GM19468 (cell line): ENCODE results near the gene MAP10.
"Not testable (repeated sequence)": the region's sequence is repeated elsewhere in the genome, so short reads cannot be mapped to it uniquely, and the experiment has no call there.

Experiments used
- ATAC-seq: cut with Tn5 transposase; IDR thresholded peaks from one replicate; pipeline ENCODE4 v1.9.1; 2021; ENCODE audit warnings: mild to moderate bottlenecking, moderate library complexity, moderate number of reproducible peaks; ENCODE audit not compliant: unreplicated experiment; ENCODE audit errors: extremely low read depth

The MAP10 gene, protein sequence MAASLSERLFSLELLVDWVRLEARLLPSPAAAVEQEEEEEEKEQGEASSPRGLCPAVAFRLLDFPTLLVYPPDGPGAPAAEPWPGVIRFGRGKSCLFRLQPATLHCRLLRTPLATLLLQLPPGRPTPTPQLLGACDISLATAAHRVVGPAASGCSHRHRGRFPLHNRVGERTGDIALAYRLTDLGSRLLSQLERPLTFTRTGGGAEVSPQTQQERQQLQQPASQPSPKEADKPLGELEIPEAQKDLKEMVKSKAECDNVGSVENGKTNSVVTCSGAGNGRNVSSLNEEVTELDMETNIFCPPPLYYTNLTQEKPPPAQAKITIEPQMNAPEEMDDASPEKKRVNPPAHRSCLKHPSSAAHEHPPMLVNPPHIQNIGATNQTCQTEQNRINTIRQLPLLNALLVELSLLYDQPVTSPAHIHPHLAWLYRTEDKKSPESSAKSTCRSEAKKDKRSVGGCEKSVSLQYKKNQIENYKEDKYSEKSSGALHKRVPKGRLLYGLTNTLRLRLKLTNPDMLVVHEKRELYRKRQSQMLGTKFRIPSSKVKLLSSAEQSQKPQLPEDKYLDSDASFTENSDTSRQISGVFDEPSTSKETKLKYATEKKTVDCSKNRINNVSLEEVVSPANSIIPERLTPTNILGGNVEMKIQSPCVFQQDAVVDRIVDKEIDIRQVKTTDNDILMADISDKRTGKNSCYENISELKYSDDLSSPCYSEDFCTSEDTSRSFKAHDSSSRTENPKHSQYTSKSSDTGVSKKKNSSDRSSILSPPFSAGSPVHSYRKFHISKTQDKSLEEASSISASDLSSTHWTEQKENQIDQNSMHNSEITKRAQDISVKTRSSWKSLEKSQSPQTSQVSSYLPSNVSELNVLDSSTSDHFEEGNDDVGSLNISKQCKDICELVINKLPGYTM

DNA sequence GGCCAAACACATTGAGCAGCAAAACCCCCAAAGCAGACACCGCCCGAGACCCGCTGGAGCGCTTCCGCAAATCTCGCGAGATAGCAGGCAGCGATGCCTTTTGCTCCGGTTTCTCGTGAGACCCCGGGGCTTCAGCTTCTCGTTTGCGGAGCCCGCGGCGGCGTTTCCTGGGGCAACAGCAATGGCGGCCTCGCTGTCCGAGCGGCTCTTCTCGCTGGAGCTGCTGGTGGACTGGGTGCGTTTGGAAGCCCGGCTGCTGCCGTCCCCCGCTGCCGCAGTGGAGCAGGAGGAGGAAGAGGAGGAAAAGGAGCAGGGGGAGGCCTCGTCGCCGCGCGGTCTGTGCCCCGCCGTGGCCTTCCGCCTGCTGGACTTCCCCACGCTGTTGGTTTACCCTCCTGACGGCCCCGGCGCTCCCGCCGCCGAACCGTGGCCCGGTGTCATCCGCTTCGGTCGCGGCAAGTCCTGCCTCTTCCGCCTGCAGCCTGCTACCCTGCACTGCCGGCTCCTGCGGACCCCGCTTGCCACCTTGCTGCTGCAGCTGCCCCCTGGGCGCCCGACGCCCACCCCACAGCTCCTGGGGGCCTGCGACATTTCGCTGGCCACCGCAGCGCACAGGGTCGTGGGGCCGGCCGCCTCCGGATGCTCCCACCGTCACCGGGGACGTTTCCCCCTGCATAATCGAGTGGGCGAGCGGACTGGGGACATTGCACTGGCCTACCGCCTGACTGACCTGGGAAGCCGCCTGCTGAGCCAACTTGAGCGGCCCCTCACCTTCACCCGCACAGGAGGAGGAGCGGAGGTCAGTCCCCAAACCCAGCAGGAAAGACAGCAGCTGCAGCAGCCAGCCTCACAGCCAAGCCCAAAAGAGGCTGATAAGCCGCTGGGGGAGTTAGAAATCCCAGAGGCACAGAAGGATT lies at the start of gene MAP10:
Gene MAP10 (plus strand): TSS at position 148 of the 917 bp plus-strand sequence. CDS start 34 bp downstream, at position 182.
- peak; percentile 90 for ATAC-seq

DNA sequence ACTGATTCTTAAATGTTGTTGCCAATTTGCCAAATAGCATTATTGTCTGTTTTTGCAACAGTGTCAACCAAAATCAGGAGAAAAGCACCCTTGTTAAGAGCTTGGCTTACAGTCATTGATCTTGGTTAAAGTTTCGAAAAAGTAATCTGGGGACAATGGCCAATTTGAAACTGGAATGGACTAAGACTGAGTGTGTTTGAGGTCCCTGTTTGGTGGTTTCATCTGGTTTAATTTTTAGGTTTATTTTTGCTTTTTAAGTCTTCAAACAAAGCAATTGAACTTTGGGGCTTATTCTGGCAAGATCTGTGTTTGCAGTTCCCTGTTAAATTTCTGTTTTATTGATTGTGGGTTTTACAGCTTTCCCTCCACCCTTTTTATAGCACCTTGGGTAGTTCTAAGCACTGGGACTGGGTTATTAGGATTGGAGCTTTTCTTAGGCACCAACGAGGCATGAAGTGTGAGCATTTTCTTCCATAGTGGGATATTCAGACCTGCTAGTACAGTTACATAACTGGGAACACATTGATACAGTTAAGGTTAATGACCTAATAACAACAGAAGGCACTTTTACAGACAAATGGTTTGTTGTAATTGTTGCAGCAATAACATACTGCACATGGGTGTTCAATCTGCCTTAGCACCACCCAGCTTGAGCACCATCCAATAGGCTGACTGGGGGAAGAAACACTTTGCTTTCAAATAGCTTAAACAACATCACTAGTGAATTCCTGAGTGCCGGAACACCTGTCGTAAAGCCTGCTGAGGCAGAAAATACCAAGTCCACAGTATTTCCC lies 40.6 kb upstream of the MAP10 start:
- ATAC-seq: no peak

DNA sequence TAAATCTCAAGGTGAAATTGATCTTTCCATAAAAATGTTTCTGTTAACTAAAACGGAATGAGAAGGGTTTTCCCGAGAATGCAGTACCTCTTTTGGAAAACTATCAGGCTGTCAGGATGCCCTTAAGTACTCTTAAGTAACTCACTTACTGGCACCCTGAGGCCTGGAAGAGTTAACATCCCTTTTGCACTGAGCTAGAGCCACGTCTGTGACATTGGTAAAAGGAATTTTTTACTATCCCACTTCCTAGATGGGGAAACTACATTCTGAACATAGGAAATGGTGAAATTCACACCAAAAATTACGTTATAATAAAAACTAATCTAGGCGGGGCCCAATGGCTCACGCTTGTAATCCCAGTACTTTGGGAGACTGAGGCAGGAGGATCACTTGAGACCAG lies 39.7 kb upstream of the MAP10 start:
- ATAC-seq: no peak

DNA sequence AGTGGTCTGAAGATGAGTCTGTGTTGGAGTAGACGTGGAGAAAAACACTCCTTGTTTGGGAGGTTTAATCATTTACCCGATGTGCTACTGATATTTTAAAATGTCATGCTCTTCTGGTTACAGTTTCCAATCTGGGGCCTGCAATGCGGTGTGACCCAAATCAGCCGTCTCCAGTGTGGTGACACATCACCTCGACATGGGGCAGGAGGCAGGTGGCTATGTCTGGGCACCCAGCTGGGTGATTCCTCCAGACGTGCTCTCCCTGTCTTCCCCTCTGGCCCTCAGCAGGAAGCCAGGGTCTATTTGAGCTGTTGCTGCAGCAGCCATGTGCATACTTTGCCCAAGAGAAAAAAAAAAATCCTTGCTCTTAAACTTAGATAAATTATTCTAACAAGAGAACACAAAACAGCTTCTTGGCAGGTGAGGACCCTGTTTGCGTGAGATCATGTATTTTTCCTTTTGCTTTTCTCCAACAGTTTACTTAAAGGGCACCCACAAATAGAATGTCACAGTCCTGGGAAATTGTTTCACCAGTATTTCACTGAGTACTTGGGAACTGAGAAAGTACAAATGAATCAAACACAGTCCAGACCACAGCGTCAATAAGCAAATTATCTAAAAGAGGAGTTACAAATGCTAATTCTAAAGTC lies 38.9 kb upstream of the MAP10 start:
- no peak for ATAC-seq

DNA sequence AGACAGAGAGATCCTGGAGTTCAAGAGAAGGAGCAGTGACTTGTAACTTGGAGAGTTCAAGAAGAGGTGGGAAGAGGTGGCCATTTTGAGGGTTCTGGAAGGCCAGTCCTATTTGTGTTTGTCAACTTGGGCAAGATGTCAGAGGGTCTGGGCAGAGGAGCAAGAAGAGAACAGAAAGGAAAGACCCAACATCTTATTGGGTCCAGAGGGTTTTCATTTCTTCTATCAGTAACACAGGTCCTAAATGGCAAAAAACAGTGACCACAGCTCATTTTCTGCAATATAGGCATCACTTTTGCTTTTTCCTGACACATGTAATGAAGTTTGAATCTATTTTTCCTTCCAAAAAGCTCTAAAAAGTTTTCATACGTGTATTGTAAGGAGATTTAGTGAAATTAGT lies 38.3 kb upstream of the MAP10 start:
- no peak for ATAC-seq

DNA sequence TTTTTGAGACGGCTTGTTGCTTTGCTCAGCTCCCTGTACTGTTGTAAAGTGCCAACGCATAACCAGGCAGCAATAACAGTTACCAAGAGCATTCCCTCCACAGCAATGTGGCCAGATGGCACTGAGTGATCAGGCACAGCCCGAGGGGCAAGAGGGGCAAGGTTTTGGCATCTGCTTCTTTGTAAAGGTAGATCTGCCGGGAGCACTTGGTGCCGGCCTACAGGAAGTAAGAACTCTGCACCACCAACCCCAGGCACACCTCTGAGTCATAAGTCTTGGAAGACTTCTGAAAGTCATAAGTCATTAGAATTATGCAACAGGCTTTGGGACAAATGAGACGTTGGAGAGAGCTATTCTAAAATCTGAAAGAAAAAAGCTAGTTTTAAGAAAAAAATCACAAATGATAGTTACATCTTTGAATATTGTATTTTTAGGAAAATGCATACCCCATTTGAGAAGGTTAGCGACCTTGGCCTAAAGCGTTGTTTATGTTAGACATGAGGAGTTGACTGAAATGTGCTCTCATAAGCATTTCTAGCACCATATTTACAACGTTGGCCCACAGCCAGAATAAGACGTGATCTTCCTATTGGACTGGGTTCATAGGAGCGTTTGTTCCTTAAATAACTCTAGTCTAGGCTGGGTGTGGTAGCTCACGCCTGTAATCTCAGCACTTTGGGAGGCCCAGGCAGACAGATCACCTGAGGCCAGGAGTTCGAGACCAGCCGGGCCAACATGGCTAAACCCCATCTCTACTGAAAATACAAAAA lies 37.7 kb upstream of the MAP10 start:
- ATAC-seq: no peak

DNA sequence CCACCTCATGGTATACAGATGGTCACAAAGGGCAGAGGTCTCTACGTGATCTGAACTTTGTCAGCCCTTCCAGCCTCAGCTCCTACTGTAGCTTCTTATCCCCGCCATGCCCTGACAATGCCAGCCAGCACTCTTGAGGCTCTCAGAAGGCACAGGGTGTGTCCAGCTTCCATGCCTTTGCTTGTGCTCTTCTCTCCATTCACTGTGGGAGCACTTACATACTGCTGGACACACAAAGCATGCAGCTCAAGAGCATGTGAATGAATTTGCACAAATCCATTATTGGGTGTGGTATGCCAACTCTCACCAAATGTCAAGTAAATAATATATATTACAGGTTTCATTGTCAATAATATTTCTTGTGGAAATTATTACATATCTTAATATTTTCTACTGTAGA lies 36.4 kb upstream of the MAP10 start:
- no peak for ATAC-seq

DNA sequence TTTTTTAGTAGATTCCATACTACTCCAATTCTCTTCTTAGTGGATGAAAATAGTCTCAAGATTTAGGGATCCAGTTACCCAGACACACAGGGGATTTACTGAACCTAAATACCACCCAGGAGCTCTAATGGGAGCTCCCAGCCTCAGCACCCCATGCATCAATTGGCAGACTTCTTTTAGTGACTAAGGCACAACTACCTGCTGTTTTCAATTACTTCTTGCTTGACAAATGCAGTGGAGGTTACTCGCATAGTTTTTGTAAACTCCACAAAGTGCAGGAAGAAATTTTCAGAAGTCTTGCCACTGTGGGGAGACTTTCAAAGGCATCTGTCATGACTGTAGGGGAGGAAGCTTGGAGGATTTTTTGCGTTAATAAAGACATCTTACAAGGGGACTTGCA lies 35.5 kb upstream of the MAP10 start:
- ATAC-seq: no peak

DNA sequence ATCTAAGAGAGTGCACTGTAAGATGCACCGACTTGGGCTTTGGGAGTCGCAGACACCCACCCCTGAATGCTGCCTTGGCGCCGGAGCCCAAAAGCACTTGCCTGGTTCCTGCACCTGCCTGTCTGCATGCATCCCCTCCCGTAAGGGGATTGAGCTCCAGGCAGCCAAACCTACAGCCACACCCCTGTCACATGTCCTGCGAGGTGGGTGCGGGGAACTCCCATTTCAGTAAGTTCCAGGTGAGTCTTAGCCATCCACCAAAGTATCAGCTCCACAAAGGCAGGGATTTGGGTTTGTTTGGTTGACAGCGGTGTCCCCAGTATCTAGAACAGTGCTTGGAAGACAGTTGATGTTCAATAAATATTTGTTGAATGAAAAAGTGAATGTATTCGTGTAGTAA lies 31.5 kb upstream of the MAP10 start:
- no peak for ATAC-seq

DNA sequence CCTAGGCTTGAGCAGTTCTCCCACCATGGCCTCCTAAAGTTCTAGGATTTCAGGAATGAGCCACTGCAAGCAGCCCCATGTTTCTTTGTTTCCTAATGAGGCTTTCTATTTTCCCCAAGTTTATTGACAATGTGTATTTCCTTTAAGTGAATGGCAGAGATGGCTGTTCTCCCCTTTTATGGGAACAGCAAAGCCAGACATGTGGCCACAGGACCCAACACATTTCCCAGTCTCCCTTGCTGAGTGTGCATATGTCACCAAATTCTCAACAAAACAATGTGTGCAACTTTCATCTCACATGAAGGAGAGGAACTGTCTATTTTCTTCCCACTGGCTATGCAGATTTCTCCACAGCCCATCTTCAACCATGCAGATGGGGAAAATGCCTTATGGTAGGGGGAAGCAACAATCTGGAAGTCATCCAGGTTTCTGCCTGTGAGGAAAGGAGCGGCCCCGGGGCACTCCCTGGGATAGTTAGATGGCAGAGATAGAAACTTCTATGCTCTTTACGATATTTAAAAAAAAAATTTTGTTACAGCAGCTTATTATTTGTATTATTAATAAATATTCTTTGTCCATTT lies 28.6 kb upstream of the MAP10 start:
- ATAC-seq: no peak

DNA sequence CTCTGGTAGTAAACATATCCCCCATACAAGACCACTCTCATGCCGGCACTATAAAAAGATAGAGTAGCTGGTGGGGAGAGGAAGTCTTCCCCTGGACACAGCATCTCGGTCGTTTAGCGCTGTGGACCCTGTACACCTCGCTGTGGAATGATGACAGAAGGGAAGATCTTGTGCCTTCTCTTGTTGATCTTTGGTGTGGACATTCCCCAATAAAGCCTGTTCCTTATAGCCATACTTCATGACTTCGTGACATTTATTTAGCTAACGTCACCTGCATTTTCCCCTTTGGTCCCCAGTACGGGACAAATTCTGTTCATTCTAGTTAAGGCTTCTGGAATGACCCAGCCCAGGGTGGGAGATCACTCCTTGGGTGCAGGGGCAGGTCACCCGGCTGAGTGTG lies 24.9 kb upstream of the MAP10 start:
- no peak for ATAC-seq

DNA sequence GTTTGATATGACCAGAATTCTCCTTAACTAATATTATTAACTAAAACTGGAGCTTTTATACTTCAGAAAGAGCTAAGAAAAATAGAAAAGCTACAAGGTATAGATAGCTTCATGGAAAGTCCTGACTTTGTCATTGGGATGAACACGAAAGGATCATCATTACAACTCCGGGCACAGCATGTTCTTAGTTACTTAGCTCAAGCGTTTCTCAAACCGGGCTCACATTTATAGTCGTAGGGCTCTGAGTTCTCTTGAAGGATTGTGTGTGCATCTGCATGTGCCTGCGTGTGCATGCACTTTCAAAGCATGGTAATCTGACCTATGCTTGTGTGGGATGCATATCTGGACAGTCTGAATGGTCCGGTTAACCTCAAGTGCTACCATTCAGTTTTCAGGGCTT lies 20.4 kb upstream of the MAP10 start:
- no peak for ATAC-seq

DNA sequence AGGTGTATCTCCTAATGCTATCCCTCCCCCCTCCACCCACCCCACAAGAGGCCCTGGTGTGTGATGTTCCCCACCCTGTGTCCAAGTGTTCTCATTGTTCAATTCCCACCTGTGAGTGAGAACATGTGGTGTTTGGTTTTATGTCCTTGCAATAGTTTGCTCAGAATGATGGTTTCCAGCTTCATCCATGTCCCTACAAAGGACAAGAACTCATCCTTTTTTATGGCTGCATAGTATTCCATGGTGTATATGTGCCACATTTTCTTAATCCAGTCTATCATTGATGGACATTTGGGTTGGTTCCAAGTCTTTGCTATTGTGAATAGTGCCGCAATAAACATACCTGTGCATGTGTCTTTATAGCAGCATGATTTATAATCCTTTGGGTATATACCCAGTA lies 19.6 kb upstream of the MAP10 start:
- not testable (repeated sequence) for ATAC-seq

DNA sequence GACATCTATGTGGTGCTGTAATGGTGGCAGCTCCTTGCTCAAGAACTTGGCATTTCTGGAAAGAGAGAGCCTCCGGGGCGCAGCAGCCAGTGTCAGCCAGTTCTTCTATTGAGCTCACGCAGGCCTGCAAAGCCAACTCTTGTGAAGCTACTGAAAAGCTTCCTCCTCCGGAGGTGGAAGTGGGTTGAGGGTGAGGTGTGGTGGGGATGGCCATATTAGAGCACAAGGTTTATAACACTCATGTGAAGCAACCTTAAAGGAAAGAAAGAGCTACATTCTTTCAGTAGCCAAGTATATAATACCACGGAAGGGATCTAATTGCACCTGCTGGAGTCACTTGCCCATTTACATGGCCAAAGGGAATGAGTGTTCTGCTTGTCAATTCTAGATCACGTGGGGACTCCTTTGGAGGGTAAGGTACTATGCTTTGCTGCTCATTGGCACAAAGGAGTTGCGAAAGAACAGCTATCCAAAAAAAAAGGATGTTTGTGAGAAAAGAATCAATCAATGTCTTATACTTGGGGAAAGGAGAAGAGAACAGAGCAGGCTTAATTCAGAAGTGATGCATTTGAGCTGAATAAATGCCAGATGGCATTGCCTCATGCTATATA lies 18.3 kb upstream of the MAP10 start:
- ATAC-seq: no peak

DNA sequence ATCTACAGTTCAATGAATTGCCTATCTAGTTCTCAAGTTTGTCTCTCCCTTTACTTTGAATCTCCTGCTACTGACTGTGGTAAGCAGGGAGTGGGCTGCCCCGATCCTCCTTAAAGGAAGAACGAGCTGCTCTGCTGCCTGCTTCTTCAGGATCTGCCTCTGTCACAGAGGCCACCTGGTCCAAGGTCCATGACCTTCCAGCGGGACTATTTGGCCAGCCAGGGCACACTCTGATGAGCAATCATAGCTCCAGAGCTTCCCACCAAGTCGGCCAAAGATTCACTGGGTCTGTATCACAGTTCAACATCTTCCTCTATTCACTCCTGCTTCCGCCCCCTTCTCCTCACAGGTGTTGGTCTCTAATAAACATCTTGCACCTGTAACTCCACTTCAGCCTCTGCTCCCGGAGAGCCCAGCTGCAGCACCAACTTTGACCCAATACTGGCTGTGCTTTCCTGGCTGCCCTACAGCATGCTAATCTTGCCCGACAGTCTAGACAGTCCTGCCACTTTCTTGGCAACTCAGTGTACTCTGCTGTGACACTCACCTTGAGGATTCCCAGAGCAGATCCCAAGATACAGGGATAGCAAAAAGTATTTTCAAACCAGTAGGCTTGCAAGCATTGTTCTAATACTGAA lies 16.9 kb upstream of the MAP10 start:
- ATAC-seq: no peak

DNA sequence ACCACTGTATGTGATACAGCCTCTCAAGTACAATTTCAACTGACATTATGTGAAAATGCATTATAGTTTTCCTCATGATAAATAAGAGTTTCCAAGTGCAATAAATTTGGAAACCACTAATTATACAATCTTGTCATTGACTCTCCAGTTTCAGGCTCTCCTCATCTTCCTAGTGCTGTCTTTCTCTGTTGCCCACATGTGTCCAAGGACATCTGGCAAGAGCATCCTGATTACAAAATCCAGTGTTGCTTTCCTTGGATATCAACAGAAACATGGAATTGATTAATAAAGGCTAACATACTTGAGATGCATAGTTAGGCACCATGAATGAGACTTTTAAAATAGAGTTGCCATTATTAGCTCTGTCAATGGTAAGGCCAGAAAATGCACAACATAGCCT lies 15.6 kb upstream of the MAP10 start:
- no peak for ATAC-seq

DNA sequence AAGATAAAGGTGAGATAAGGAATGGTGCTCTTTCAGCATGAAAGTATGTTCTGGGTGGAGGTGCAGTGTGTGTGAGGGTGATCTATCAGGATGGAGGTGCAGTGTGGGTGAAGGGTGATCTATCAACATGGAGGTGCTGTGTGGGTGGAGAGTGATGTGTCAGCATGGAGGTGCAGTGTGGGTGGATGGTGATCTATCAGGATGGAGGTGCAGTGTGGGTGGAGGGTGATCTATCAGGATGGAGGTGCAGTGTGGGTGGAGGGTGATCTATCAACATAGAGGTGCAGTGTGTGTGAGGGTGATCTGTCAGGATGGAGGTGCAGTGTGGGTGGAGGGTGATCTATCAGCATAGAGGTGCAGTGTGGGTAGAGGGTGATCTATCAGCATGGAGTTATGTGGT lies 12.3 kb upstream of the MAP10 start:
- no peak for ATAC-seq
